ENCODE results near the gene ATP6V1G1. TPM values are rescaled to one million over a fixed set of nuclear protein-coding genes. Genes with fewer than 3 reads are reported as not detected.

Gene ATP6V1G1
- total RNA-seq, 1 donor from 2014 or later: 279 TPM

- DNase-seq (ENCODE audit: low read depth) (no peak), FAIRE-seq (no peak)
- Histone ChIP-seq H3K4me3 (ENCODE audit: low read depth, low read length) (no peak overlapping the region), H3K36me3 (ENCODE audit: control insufficient read depth, insufficient read depth, low read length) (no peaks in the 10 kb centered on the region), H3K27me3 (ENCODE audit: control insufficient read depth, insufficient read depth, low read length) (no peaks in the 10 kb centered on the region)
- TF ChIP-seq, protein P1, sequence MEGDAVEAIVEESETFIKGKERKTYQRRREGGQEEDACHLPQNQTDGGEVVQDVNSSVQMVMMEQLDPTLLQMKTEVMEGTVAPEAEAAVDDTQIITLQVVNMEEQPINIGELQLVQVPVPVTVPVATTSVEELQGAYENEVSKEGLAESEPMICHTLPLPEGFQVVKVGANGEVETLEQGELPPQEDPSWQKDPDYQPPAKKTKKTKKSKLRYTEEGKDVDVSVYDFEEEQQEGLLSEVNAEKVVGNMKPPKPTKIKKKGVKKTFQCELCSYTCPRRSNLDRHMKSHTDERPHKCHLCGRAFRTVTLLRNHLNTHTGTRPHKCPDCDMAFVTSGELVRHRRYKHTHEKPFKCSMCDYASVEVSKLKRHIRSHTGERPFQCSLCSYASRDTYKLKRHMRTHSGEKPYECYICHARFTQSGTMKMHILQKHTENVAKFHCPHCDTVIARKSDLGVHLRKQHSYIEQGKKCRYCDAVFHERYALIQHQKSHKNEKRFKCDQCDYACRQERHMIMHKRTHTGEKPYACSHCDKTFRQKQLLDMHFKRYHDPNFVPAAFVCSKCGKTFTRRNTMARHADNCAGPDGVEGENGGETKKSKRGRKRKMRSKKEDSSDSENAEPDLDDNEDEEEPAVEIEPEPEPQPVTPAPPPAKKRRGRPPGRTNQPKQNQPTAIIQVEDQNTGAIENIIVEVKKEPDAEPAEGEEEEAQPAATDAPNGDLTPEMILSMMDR (IDR thresholded peaks at IDR 0.05; ENCODE audit: insufficient read depth, low read length, severe bottlenecking): no peak
These were observed 4.0 kb upstream of the ATP6V1G1 start for GRCh38 chr9:114583371-114584155.

- DNase-seq (ENCODE audit: low read depth) (no peak), FAIRE-seq (no peak)
- H3K4me3 ChIP-seq (ENCODE audit: low read depth, low read length): peak overlapping the region; percentile 94
- TF ChIP-seq, protein P1 (IDR thresholded peaks at IDR 0.05; ENCODE audit: insufficient read depth, low read length, severe bottlenecking): no peak
- H3K27me3 ChIP-seq (ENCODE audit: control insufficient read depth, insufficient read depth, low read length): no peaks in the 10 kb centered on the region
- H3K36me3 ChIP-seq (ENCODE audit: control insufficient read depth, insufficient read depth, low read length): no peaks in the 10 kb centered on the region
These were observed 641 bp downstream of the ATP6V1G1 start for GRCh38 chr9:114588210-114588609.

GRCh38 chr9:114588651-114589526 is 1.3 kb downstream of the ATP6V1G1 start:
- H3K4me3 ChIP-seq (ENCODE audit: low read depth, low read length): peak overlapping the region; percentile 94
- no peaks in the 10 kb centered on the region for H3K27me3 ChIP-seq (ENCODE audit: control insufficient read depth, insufficient read depth, low read length)
- DNase-seq (ENCODE audit: low read depth): peak; percentile 52
- TF ChIP-seq, protein P1 (IDR thresholded peaks at IDR 0.05; ENCODE audit: insufficient read depth, low read length, severe bottlenecking): no peak
- FAIRE-seq: no peak
- peaks cover 4% of the 10 kb centered on the region for H3K36me3 ChIP-seq (ENCODE audit: control insufficient read depth, insufficient read depth, low read length)

GRCh38 chr9:114590328-114590727 is 2.8 kb downstream of the ATP6V1G1 start:
- TF ChIP-seq, protein P1 (IDR thresholded peaks at IDR 0.05; ENCODE audit: insufficient read depth, low read length, severe bottlenecking): no peak
- H3K36me3 ChIP-seq (ENCODE audit: control insufficient read depth, insufficient read depth, low read length): peaks cover 8% of the 10 kb centered on the region
- no peak overlapping the region for H3K4me3 ChIP-seq (ENCODE audit: low read depth, low read length)
- no peaks in the 10 kb centered on the region for H3K27me3 ChIP-seq (ENCODE audit: control insufficient read depth, insufficient read depth, low read length)
- FAIRE-seq: no peak
- no peak for DNase-seq (ENCODE audit: low read depth)

DNA sequence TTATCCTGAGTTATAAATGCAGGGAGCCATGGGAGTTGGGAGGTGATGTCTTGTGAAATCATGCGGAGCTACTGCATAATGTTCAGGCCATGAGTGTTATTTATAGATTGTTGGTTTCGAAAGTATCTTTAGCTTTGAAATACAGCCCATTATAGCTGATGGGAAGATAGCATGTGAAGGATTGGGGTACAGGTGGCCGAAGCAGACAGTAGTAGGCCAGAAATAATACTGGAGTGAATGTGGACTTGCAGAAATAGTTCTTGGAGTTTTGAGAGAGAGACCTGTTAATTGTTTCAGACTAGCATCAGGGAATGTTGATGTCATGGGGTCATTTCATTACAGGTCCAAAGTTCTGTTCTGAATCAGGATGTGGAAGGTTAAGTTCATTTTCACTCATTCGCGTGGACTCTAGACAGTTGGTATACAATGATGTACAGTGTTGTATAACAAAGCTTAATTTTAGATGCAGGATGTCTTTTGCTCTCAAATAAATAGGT is 3.8 kb downstream of the ATP6V1G1 start:
- no peak for DNase-seq (ENCODE audit: low read depth)
- H3K4me3 ChIP-seq (ENCODE audit: low read depth, low read length): no peak overlapping the region
- no peaks in the 10 kb centered on the region for H3K27me3 ChIP-seq (ENCODE audit: control insufficient read depth, insufficient read depth, low read length)
- FAIRE-seq: no peak
- TF ChIP-seq, protein P1 (IDR thresholded peaks at IDR 0.05; ENCODE audit: insufficient read depth, low read length, severe bottlenecking): no peak
- H3K36me3 ChIP-seq (ENCODE audit: control insufficient read depth, insufficient read depth, low read length): peaks cover 10% of the 10 kb centered on the region

All from bronchial epithelial cell (primary cell).